Adrenal gland (tissue), 12 donors: ENCODE measurements around the gene AP4B1. TPM values are rescaled to one million over a fixed set of nuclear protein-coding genes. Genes with fewer than 3 reads are reported as not detected.

Experiments
- DNase-seq, 7 donors: peaks; one replicate each; pipeline ENCODE4 v3.0.0-alpha.2; 2019 to 2020
- H3K27ac ChIP-seq, 5 donors: fragments of 200-600 bp; sonication (generic) in 4 of 5; 1 replicate in 3 of 5; 2 replicates in 2 of 5; pipeline versions ENCODE4 v1.5.1 to v1.8.0; 2016 to 2020; ENCODE audit warnings: mild to moderate bottlenecking in 1 of 5
- H3K27me3 ChIP-seq: fragments of 200-600 bp; 2 replicates; pipeline ENCODE4 v1.8.0; 2021
- H3K36me3 ChIP-seq, 2 donors: fragments of 200-600 bp; replicated peaks in 1 of 2; 1 replicate in 1 of 2; 2 replicates in 1 of 2; pipeline versions ENCODE4 v1.5.1 to v1.8.0; 2018 to 2022
- H3K4me1 ChIP-seq, 2 donors: fragments of 200-600 bp; replicated peaks in 1 of 2; 1 replicate in 1 of 2; 2 replicates in 1 of 2; pipeline versions ENCODE4 v1.5.1 to v1.8.0; 2018 to 2021
- H3K4me3 ChIP-seq, 4 donors: fragments of 200-600 bp; sonication (generic) in 3 of 4; one replicate each; pipeline ENCODE4 v1.5.1; 2016 to 2018
- H3K9me3 ChIP-seq, 3 donors: fragments of 200-600 bp; sonication (generic) in 1 of 3; replicated peaks in 1 of 3; 1 replicate in 2 of 3; 2 replicates in 1 of 3; pipeline versions ENCODE4 v1.5.1 to v1.8.0; 2016 to 2021
- POLR2A ChIP-seq, 2 donors: fragments of 450-650 bp; IDR thresholded peaks; one replicate each; pipeline ENCODE4 v1.6.1; 2017; ENCODE audit warnings: antibody characterized with exemption in 2 of 2, mild to moderate bottlenecking in 2 of 2, moderate library complexity in 1 of 2
- WGBS, 4 donors: extraction: QIAGEN DNeasy Blood & Tissue Kit in 2 of 4; methylation state at CpG; one replicate each; pipeline versions ENCODE4 v1.1.5 to v1.1.7; 2013 to 2017; 5-methylcytosine and 5-hydroxymethylcytosine counted together
- intact Hi-C, 2 donors: fragments of 100-400 bp; cut with DNase I; formaldehyde crosslinking; loops; one replicate each; pipeline versions ENCODE4 v1.14.1 to v1.15.0; 2022 to 2023
- polyA plus RNA-seq, 3 donors: library from polyadenylated mRNA; stranded (reverse); fragments of 200-250 nt in 2 of 3; fragments of 350-450 nt in 1 of 3; fragmentation: Illumina TruSeq in 1 of 3; extraction: RNeasy Lipid Tissue Mini Kit (QIAGEN cat#74804) in 1 of 3; gene quantifications; one replicate each; pipeline ENCODE4 v1.2.3, GENCODE V29; 2013 to 2014
- total RNA-seq, 9 donors: library from RNA; depleted of rRNA in 4 of 9; stranded (reverse); fragments of >200 nt in 4 of 9; fragments of 120-200 nt in 1 of 9; fragmentation: NEBNext Ultra II Directional in 1 of 9; extraction: Animal tissue kit (Norgen Biotek cat#: 25700) in 1 of 9; gene quantifications; one replicate each; pipeline versions ENCODE4 v1.1.0 to v1.2.4, GENCODE V29; 2013 to 2023
- TF ChIP-seq, protein P1 (sequence below), 6 experiments: fragments of 450-650 bp in 4 of 6; fragments of 200-600 bp in 2 of 6; sonication (generic) in 1 of 6; IDR thresholded peaks; 1 replicate in 5 of 6; 2 replicates in 1 of 6; pipeline versions ENCODE4 v1.5.1 to v1.8.0; 2016 to 2021; ENCODE audit warnings: antibody characterized with exemption in 6 of 6, mild to moderate bottlenecking in 2 of 6, moderate library complexity in 1 of 6
- donor health status: healthy with polysubstance abuse.
- donor health status: Bipolar disorder and iron deficiency.
- donor health status: DM: yes; HTN: yes; CAD: no.
- donor health status: DM: no; HTN: no; CAD: no.
- donor health status: DM: no; HTN: no; CAD: no.
- donor health status: DM: yes; HTN: yes; CAD: no.

AP4B1 gene
- total and polyA plus RNA-seq, 12 donors: 9.8 to 24.7 (median 15.9) TPM

DNA sequence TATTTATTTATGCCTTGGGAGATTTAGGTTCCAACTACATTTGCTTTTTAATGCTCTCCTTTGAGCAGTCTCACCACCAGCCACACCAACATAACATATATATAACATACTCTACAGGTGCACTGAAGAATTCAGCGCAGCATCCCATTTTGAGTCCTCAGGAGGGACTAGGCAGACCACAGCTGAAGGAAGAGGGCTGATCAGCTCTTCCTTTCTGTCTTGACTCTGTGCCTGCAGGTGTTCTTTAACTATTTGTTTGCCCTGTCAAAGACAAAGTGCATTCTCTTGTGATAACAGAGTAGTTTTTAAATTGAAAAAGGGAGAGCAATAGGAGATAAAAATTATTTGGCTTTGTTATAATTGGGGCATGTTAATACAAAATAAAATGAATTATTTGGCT lies 41.5 kb upstream of the AP4B1 start:
- H3K4me3 ChIP-seq: no peak overlapping the region
- no peak overlapping the region for H3K27ac ChIP-seq
- H3K27me3 ChIP-seq: no peaks in the 10 kb centered on the region
- WGBS, 4 donors: 57 to 88% (median 74%) methylated on average over 1 of the region's 1 CpG
- peaks cover 0 to 2% of the 10 kb centered on the region in 2 donors for H3K36me3 ChIP-seq
- no peak for TF ChIP-seq POLR2A (IDR thresholded peaks at IDR 0.05)
- TF ChIP-seq, protein P1, sequence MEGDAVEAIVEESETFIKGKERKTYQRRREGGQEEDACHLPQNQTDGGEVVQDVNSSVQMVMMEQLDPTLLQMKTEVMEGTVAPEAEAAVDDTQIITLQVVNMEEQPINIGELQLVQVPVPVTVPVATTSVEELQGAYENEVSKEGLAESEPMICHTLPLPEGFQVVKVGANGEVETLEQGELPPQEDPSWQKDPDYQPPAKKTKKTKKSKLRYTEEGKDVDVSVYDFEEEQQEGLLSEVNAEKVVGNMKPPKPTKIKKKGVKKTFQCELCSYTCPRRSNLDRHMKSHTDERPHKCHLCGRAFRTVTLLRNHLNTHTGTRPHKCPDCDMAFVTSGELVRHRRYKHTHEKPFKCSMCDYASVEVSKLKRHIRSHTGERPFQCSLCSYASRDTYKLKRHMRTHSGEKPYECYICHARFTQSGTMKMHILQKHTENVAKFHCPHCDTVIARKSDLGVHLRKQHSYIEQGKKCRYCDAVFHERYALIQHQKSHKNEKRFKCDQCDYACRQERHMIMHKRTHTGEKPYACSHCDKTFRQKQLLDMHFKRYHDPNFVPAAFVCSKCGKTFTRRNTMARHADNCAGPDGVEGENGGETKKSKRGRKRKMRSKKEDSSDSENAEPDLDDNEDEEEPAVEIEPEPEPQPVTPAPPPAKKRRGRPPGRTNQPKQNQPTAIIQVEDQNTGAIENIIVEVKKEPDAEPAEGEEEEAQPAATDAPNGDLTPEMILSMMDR (IDR thresholded peaks at IDR 0.05): no peak
- intact Hi-C loops: no loop called here
- H3K9me3 ChIP-seq: no peaks in the 10 kb centered on the region
- H3K4me1 ChIP-seq: peaks cover 37 to 41% of the 10 kb centered on the region in 2 donors
- no peak for DNase-seq

GRCh38 chr1:113945329-113945728 lies 40.7 kb upstream of the AP4B1 start:
- intact Hi-C loops: no loop called here
- 96 to 100% (median 100%) methylated on average over 1 of the region's 1 CpG for WGBS, 4 donors
- TF ChIP-seq POLR2A (IDR thresholded peaks at IDR 0.05): no peak
- TF ChIP-seq, protein P1 (IDR thresholded peaks at IDR 0.05): no peak

GRCh38 chr1:113943028-113943811 lies 38.6 kb upstream of the AP4B1 start:
- intact Hi-C loops: no loop called here
- DNase-seq: no peak
- Histone ChIP-seq H3K4me3 (no peak overlapping the region), H3K27ac (peak overlapping the region in 1 of 5 donors; percentile 6), H3K36me3 (peaks cover 0 to 9% of the 10 kb centered on the region in 2 donors), H3K4me1 (peaks cover 18 to 38% of the 10 kb centered on the region in 2 donors), H3K9me3 (no peaks in the 10 kb centered on the region), H3K27me3 (no peaks in the 10 kb centered on the region)
- no peak for TF ChIP-seq POLR2A (IDR thresholded peaks at IDR 0.05)

More at GRCh38 chr1:113945329-113945728, 40.7 kb upstream of the AP4B1 start:
- Histone ChIP-seq H3K36me3 (peaks cover 0 to 9% of the 10 kb centered on the region in 2 donors), H3K4me3 (no peak overlapping the region), H3K27ac (no peak overlapping the region), H3K4me1 (peaks cover 37 to 42% of the 10 kb centered on the region in 2 donors), H3K9me3 (no peaks in the 10 kb centered on the region), H3K27me3 (no peaks in the 10 kb centered on the region)
- DNase-seq: no peak

DNA sequence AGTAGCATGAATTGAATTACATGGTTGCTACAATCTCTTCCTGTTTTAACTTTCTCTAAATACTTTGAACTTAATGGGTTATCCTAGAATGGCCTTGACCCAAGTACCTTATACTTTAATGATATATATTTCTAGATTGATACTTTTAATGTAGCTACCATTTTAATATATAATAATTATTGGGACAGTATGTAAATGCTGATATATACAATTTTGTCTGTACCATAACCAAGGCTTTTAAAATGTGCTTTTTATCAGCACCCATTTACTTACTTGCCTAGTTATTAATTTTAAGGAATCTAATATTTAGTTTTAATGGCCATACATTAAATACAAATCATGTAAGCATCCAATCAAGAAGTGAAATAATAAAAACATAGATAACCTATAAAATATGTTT lies 37.9 kb upstream of the AP4B1 start:
- intact Hi-C loops: no loop called here
- Histone ChIP-seq H3K36me3 (peaks cover 0 to 9% of the 10 kb centered on the region in 2 donors), H3K4me3 (no peak overlapping the region), H3K27me3 (no peaks in the 10 kb centered on the region), H3K27ac (no peak overlapping the region), H3K9me3 (no peaks in the 10 kb centered on the region), H3K4me1 (peaks cover 11 to 31% of the 10 kb centered on the region in 2 donors)
- no peak for TF ChIP-seq POLR2A (IDR thresholded peaks at IDR 0.05)
- TF ChIP-seq, protein P1 (IDR thresholded peaks at IDR 0.05): no peak
- DNase-seq: no peak

- Histone ChIP-seq H3K9me3 (no peaks in the 10 kb centered on the region), H3K27ac (peak overlapping the region in 2 of 5 donors; percentile 26 to 30), H3K36me3 (peaks cover 0 to 9% of the 10 kb centered on the region in 2 donors), H3K4me3 (no peak overlapping the region), H3K4me1 (peaks cover 0 to 27% of the 10 kb centered on the region in 2 donors), H3K27me3 (no peaks in the 10 kb centered on the region)
- intact Hi-C loops: no loop called here
- no peak for TF ChIP-seq POLR2A (IDR thresholded peaks at IDR 0.05)
- TF ChIP-seq, protein P1 (IDR thresholded peaks at IDR 0.05): no peak
- 48 to 73% (median 61%) methylated on average over 5 to 7 of the region's 7 CpGs for WGBS, 4 donors
- DNase-seq: peak in 4 of 7 donors; percentile 37 to 61 (median 42)
These were observed 36.6 kb upstream of the AP4B1 start for GRCh38 chr1:113941245-113941559.
